Activated T-cell treated with anti-CD3 and anti-CD28 coated beads, Interleukin-2, amount 50 U/mL, for 24 hours (primary cell): ENCODE results near the gene POLN.

Experiments used
- DNase-seq: peaks from one replicate; pipeline ENCODE4 v3.0.0-alpha.2; 2020
- H3K27ac Mint-ChIP-seq: 2 replicates; pipeline ENCODE4 v1.8.0; 2020; ENCODE audit warnings: mild to moderate bottlenecking, mixed read lengths
- H3K27me3 Mint-ChIP-seq: 2 replicates; pipeline ENCODE4 v1.8.0; 2020; ENCODE audit warnings: mixed read lengths
- H3K36me3 Mint-ChIP-seq: 2 replicates; pipeline ENCODE4 v1.8.0; 2020; ENCODE audit warnings: low read depth, mixed read lengths
- H3K4me1 Mint-ChIP-seq: 2 replicates; pipeline ENCODE4 v1.8.0; 2020; ENCODE audit warnings: low read depth, mixed read lengths
- H3K4me3 Mint-ChIP-seq: 2 replicates; pipeline ENCODE4 v1.8.0; 2020; ENCODE audit warnings: mild to moderate bottlenecking, moderate library complexity, mixed read lengths
- H3K9me3 Mint-ChIP-seq: 2 replicates; pipeline ENCODE4 v1.8.0; 2020; ENCODE audit warnings: mixed read lengths

The POLN gene

GRCh38 chr4:2194496-2194895 lies 47.4 kb downstream of the POLN start:
- Mint-ChIP-seq H3K4me3 (no peak overlapping the region), H3K4me1 (no peaks in the 10 kb centered on the region), H3K36me3 (peaks cover 14% of the 10 kb centered on the region), H3K9me3 (no peaks in the 10 kb centered on the region), H3K27ac (no peak overlapping the region), H3K27me3 (no peaks in the 10 kb centered on the region)
- DNase-seq, result no peak

GRCh38 chr4:2193326-2193725 lies 48.6 kb downstream of the POLN start:
- Mint-ChIP-seq H3K27me3 (no peaks in the 10 kb centered on the region), H3K4me1 (no peaks in the 10 kb centered on the region), H3K27ac (no peak overlapping the region), H3K36me3 (peaks cover 11% of the 10 kb centered on the region), H3K4me3 (no peak overlapping the region), H3K9me3 (no peaks in the 10 kb centered on the region)
- DNase-seq, result no peak

GRCh38 chr4:2186865-2187172 lies 55.1 kb downstream of the POLN start:
- Mint-ChIP-seq H3K4me1 (no peaks in the 10 kb centered on the region), H3K27ac (no peak overlapping the region), H3K9me3 (peaks cover 9% of the 10 kb centered on the region), H3K36me3 (peaks cover 10% of the 10 kb centered on the region), H3K27me3 (no peaks in the 10 kb centered on the region), H3K4me3 (no peak overlapping the region)
- DNase-seq, result no peak

- Mint-ChIP-seq H3K27me3 (no peaks in the 10 kb centered on the region), H3K9me3 (peaks cover 9% of the 10 kb centered on the region)
These were observed 55.6 kb downstream of the POLN start for GRCh38 chr4:2186133-2186864.

GRCh38 chr4:2183394-2183793 lies 58.5 kb downstream of the POLN start:
- no peaks in the 10 kb centered on the region for H3K27me3 Mint-ChIP-seq
- H3K36me3 Mint-ChIP-seq, result peaks cover 10% of the 10 kb centered on the region
- no peak overlapping the region for H3K27ac Mint-ChIP-seq
- DNase-seq, result no peak
- H3K4me1 Mint-ChIP-seq, result no peaks in the 10 kb centered on the region
- H3K4me3 Mint-ChIP-seq, result no peak overlapping the region
- H3K9me3 Mint-ChIP-seq, result peaks cover 9% of the 10 kb centered on the region

More at GRCh38 chr4:2186133-2186864, 55.6 kb downstream of the POLN start:
- H3K27ac Mint-ChIP-seq, result no peak overlapping the region
- no peaks in the 10 kb centered on the region for H3K4me1 Mint-ChIP-seq
- DNase-seq, result no peak
- no peak overlapping the region for H3K4me3 Mint-ChIP-seq
- H3K36me3 Mint-ChIP-seq, result peaks cover 10% of the 10 kb centered on the region

- Mint-ChIP-seq H3K9me3 (peaks cover 9% of the 10 kb centered on the region), H3K36me3 (peaks cover 9% of the 10 kb centered on the region), H3K4me1 (no peaks in the 10 kb centered on the region), H3K27ac (no peak overlapping the region), H3K27me3 (no peaks in the 10 kb centered on the region), H3K4me3 (no peak overlapping the region)
- no peak for DNase-seq
These were observed 58.9 kb downstream of the POLN start for GRCh38 chr4:2182994-2183393.

- H3K27ac Mint-ChIP-seq, result no peak overlapping the region
- DNase-seq, result no peak
- H3K36me3 Mint-ChIP-seq, result peaks cover 2% of the 10 kb centered on the region
- no peaks in the 10 kb centered on the region for H3K4me1 Mint-ChIP-seq
- no peak overlapping the region for H3K4me3 Mint-ChIP-seq
- H3K27me3 Mint-ChIP-seq, result no peaks in the 10 kb centered on the region
- H3K9me3 Mint-ChIP-seq, result peaks cover 7% of the 10 kb centered on the region
These were observed 61.5 kb downstream of the POLN start for GRCh38 chr4:2180410-2180809.

GRCh38 chr4:2179717-2180116 lies 62.2 kb downstream of the POLN start:
- peaks cover 2% of the 10 kb centered on the region for H3K36me3 Mint-ChIP-seq

GRCh38 chr4:2178986-2179385 lies 62.9 kb downstream of the POLN start:
- Mint-ChIP-seq H3K27ac (no peak overlapping the region), H3K9me3 (peaks cover 7% of the 10 kb centered on the region)
- no peak for DNase-seq

More at GRCh38 chr4:2179717-2180116, 62.2 kb downstream of the POLN start:
- no peak overlapping the region for H3K27ac Mint-ChIP-seq
- H3K4me3 Mint-ChIP-seq, result no peak overlapping the region
- no peaks in the 10 kb centered on the region for H3K4me1 Mint-ChIP-seq
- no peak for DNase-seq
- peaks cover 7% of the 10 kb centered on the region for H3K9me3 Mint-ChIP-seq
- H3K27me3 Mint-ChIP-seq, result no peaks in the 10 kb centered on the region

GRCh38 chr4:2177443-2178093 lies 64.4 kb downstream of the POLN start:
- H3K4me3 Mint-ChIP-seq, result no peak overlapping the region
- no peak overlapping the region for H3K27ac Mint-ChIP-seq
- H3K9me3 Mint-ChIP-seq, result peaks cover 6% of the 10 kb centered on the region
- DNase-seq, result no peak
- no peaks in the 10 kb centered on the region for H3K27me3 Mint-ChIP-seq
- peaks cover 1% of the 10 kb centered on the region for H3K36me3 Mint-ChIP-seq
- H3K4me1 Mint-ChIP-seq, result peaks cover 11% of the 10 kb centered on the region

More at GRCh38 chr4:2178986-2179385, 62.9 kb downstream of the POLN start:
- Mint-ChIP-seq H3K4me3 (no peak overlapping the region), H3K4me1 (no peaks in the 10 kb centered on the region), H3K36me3 (peaks cover 2% of the 10 kb centered on the region), H3K27me3 (no peaks in the 10 kb centered on the region)

GRCh38 chr4:2175990-2176698 lies 65.8 kb downstream of the POLN start:
- Mint-ChIP-seq H3K4me1 (peaks cover 18% of the 10 kb centered on the region), H3K4me3 (no peak overlapping the region), H3K27ac (no peak overlapping the region), H3K36me3 (no peaks in the 10 kb centered on the region), H3K9me3 (no peaks in the 10 kb centered on the region), H3K27me3 (no peaks in the 10 kb centered on the region)
- no peak for DNase-seq

GRCh38 chr4:2174061-2174460 lies 67.9 kb downstream of the POLN start:
- Mint-ChIP-seq H3K36me3 (no peaks in the 10 kb centered on the region), H3K4me1 (peaks cover 18% of the 10 kb centered on the region), H3K9me3 (no peaks in the 10 kb centered on the region), H3K27ac (no peak overlapping the region), H3K4me3 (no peak overlapping the region), H3K27me3 (no peaks in the 10 kb centered on the region)
- no peak for DNase-seq

GRCh38 chr4:2172627-2173231 lies 69.2 kb downstream of the POLN start:
- H3K9me3 Mint-ChIP-seq, result no peaks in the 10 kb centered on the region
- peaks cover 18% of the 10 kb centered on the region for H3K4me1 Mint-ChIP-seq
- no peaks in the 10 kb centered on the region for H3K36me3 Mint-ChIP-seq
- no peak overlapping the region for H3K4me3 Mint-ChIP-seq
- no peaks in the 10 kb centered on the region for H3K27me3 Mint-ChIP-seq
- no peak for DNase-seq
- no peak overlapping the region for H3K27ac Mint-ChIP-seq

- no peaks in the 10 kb centered on the region for H3K9me3 Mint-ChIP-seq
- H3K27me3 Mint-ChIP-seq, result no peaks in the 10 kb centered on the region
- no peak for DNase-seq
- H3K4me3 Mint-ChIP-seq, result no peak overlapping the region
- no peaks in the 10 kb centered on the region for H3K36me3 Mint-ChIP-seq
- H3K27ac Mint-ChIP-seq, result no peak overlapping the region
- peaks cover 18% of the 10 kb centered on the region for H3K4me1 Mint-ChIP-seq
These were observed 69.8 kb downstream of the POLN start for GRCh38 chr4:2172161-2172560.
